ENCODE measurements around the gene TACR1.

TACR1 gene

GRCh38 chr2:75142081-75142480, 57.2 kb downstream of the TACR1 start:
- DNase-seq, result no peak

DNA sequence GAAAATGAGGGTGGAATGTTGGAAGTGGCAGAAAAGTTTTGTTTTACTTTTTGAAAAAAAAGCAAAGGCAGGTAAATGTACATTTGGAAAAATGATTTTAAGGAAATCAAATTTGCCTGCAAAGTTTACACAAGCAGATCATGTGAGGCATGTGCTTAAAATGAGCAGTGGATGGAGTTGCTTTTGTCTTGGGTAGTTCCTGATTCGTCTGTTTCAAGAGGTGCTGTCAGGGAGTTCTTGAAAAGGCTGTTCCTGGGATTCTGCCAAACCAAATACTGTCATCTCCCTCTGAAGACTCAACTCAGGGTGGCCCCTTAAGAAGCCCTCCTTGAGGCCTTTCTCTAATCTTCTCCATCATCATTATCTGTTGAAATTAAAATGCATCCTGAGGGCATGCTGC, 59.0 kb downstream of the TACR1 start:
- DNase-seq, result no peak

GRCh38 chr2:75139171-75139570, 60.1 kb downstream of the TACR1 start:
- DNase-seq, result no peak

GRCh38 chr2:75138528-75138927, 60.8 kb downstream of the TACR1 start:
- no peak for DNase-seq

GRCh38 chr2:75135776-75136400, 63.4 kb downstream of the TACR1 start:
- no peak for DNase-seq

GRCh38 chr2:75134860-75135259, 64.5 kb downstream of the TACR1 start:
- no peak for DNase-seq

DNA sequence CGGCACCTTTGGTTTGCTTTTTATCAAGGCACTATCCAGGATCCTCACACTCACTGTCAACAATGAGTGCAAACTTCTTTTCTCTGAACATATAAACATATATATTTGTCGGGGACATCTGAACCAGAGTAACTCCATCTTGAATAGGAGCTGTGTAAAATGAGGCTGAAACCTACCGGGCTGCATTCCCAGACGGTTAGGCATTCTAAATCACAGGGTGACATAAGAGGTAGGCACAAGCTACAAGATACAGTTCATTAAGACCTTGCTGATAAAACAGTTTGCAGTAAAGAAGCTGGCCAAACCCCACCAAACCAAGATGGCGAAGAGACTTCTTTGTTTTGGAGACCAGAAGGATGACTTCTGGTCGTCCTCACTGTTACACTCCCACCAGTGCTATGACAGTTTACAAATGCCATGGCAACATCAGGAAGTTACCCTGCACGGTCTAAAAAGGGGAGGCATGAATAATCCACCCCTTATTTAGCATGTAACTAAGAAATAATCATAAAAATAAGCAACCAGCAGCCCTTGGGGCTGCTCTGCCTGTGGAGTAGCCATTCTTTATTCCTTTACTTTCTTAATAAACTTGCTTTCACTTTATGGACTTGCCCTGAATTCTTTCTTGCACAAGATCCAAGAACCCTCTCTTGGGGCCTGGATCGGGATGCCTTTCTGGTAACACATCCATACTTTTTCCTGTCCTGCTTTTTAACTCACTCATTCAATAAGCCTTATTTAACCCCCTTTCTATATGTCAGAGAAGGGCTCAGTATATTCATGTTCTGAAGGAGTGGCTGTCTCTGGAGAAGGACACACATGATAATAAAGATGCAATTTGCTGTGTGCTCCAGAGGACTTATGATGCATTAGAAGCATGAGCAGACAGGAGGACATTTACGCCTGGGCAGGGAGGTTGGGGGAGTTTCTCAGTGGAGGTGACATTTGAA, 65.4 kb downstream of the TACR1 start:
- no peak for DNase-seq

GRCh38 chr2:75130171-75130570, 69.1 kb downstream of the TACR1 start:
- DNase-seq, result no peak

- DNase-seq, result no peak
Observed at GRCh38 chr2:75123876-75124275, 75.4 kb downstream of the TACR1 start.

- no peak for DNase-seq
Observed at GRCh38 chr2:75113231-75113869, 86.0 kb downstream of the TACR1 start.

DNA sequence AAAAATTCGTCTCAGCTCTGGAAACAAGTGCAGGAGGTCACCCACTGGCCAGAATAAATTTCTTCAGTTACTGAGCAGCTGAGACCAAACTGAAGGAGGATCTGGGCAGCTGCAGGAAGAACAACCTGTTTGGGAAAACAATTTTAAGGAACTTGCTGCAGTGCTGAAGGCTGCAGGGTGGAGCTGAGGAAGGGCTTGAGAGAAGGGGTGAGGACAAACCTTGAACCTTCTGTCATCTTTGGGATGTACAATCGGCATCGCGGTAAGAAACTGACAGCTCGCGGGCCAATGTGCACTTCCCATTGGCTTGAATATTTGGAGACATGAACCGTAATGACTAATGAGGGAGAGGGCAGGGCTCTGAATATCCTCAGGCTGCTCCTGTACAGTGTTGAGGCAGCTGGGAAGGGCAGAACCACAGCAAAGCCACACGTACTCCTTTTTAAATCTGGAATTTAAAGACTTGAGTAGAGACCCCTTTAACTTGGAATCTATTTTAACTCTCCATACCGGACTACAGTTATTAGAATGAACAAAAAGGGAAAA, 90.3 kb downstream of the TACR1 start:
- no peak for DNase-seq

- DNase-seq, result no peak
Observed at GRCh38 chr2:75102011-75102410, 97.3 kb downstream of the TACR1 start.

- DNase-seq, result no peak
Observed at GRCh38 chr2:75100801-75101151, 98.5 kb downstream of the TACR1 start.

GRCh38 chr2:75100011-75100800, 99.1 kb downstream of the TACR1 start:
- no peak for DNase-seq

DNA sequence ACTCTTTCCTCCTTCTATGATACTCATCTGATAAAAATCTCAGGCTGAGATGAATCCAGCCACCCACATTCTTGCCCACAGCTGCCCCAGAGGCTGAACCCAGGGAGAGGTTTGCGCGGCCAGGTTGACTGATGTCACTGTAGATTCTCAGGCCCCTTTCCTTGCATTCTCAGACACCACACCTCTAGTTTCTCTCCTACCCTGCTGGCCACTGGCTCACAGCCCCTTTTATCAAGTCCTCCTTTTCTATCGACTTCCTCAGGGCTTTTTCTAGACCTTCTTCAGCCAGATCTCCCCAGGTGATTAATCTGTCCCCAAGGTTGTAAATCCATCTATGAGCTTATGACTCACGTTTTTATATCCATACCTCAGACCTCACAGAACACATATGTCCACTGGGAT, 99.8 kb downstream of the TACR1 start:
- no peak for DNase-seq

- DNase-seq, result no peak
Observed at GRCh38 chr2:75098856-75099255, 100.5 kb downstream of the TACR1 start.

GRCh38 chr2:75097831-75098230, 101.5 kb downstream of the TACR1 start:
- DNase-seq, result no peak

DNA sequence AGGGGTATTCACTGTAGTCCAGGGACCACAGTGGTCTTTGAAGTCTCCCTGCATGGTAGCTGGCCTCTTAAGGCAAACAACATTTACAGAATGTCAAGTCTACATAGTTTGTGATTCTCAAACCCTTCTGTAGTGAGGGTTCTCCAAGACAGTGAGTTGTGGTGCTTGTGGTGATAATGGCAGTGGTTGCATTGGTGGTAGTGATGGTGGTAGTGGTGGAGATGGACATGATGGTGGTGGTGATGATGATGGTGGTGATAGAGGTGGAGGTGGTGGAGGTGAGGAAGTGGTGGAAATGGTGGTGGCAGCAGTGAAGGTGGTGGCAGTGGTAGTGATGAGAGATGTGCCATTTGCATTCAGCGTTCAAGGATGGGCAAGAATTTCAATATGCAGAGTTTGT, 104.9 kb downstream of the TACR1 start:
- DNase-seq, result no peak

GRCh38 chr2:75090770-75091515, 108.4 kb downstream of the TACR1 start:
- no peak for DNase-seq

DNA sequence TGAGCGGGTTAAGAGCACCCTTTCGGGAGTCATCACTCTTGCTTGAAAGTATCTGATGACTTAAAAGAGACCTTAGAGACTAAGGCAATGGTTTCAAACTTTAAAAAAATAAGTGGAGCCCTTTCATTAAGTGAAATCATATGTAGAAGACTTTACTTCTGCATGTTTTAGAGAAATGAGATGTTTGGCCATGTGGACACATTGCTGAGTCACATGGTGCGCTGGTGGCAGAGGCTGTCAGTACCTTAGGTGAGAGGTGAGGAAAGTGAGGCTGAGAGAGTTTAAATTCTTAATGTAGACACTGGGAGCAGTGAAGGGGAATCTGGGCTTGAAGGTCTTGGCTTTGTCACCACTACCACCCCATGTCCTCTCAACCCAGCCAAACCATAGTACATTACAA, 109.8 kb downstream of the TACR1 start:
- DNase-seq, result no peak

DNA sequence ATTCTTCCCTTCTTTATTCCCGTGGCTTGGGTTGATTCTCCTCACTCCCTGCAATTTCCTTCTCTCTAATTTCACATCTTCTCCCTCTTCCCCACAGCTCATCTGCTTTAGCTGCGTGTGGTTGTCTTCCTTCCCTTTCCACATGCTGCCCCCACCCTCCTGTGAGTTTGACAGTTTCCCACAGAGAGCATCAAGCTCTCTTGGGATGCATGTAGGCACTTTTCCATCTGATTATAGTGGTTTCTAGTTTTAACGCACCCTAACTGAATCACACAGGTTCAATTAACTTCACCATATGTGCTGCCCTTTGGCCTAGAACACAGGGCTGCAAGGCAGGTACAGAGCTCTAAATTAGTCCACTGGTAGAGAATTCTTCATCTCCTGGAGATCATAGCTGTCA, 110.5 kb downstream of the TACR1 start:
- no peak for DNase-seq

DNA sequence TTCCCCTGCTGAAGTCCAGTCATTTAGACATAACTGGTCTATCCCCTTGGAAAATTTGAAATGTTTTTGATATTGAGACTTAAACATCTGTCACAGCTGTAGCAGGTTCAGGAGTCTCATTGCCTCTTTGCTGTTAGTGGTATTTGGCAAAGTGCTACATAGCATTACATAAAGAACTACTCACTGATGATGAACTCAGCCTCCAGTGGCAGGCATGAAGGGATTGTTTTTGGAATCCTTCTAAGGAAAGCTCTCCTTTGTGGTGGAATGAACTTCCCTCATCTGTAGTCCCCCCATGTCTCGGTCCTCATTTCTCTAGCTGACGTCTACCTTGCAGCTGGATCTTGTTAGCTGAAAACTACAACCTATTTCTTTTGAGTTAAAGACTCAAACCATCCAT, 111.6 kb downstream of the TACR1 start:
- DNase-seq, result no peak

Measured in activated T-cell treated with anti-CD3 and anti-CD28 coated beads, Interleukin-2, amount 50 U/mL, for 1 hour (primary cell).